MM.1S (cell line): ENCODE results near the gene LCNL1.

Experiments used
- EZH2 ChIP-seq: fragments of 300-600 bp; sonication (generic); optimal IDR thresholded peaks from 2 replicates; pipeline ENCODE3; 2017; ENCODE audit warnings: low read depth, mild to moderate bottlenecking, antibody characterized with exemption, low read length, mixed read lengths
- EZH2phosphoT487 ChIP-seq: fragments of 300-600 bp; sonication (generic); IDR thresholded peaks from 2 replicates; pipeline ENCODE4 v1.6.1; 2018; ENCODE audit warnings: antibody characterized with exemption, low read length
- TF ChIP-seq, protein P1 (sequence below): fragments of 300-600 bp; sonication (generic); IDR thresholded peaks from 2 replicates; pipeline ENCODE4 v1.5.1; 2016; ENCODE audit warnings: antibody characterized with exemption, low read length, mixed read lengths

DNA sequence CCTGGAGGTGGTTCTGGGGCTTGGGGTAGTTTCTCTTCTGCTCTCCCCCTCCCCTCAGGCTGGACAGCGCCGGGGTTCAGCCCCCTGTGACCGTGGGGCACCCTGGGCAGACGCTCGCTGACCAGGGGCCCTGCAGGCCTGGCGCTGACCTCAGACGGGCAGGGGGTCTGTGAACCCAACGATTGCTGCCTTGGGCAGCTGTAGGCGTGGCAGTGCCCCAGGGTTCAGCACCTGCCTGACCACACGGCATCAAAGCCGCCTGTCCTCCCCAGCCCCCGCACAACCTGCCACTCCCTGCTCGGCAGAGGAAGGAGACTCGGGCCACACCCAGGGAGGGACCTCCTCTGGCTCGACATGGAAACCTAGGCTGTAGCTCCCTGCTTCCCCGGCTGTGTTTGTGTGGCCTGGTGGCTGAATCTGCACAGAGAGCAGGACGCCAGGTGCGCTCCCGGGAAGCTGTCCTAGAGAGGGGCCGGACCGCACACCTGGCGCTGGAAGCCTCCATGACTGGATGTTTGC, 18.6 kb upstream of the LCNL1 start:
- TF ChIP-seq, protein P1, sequence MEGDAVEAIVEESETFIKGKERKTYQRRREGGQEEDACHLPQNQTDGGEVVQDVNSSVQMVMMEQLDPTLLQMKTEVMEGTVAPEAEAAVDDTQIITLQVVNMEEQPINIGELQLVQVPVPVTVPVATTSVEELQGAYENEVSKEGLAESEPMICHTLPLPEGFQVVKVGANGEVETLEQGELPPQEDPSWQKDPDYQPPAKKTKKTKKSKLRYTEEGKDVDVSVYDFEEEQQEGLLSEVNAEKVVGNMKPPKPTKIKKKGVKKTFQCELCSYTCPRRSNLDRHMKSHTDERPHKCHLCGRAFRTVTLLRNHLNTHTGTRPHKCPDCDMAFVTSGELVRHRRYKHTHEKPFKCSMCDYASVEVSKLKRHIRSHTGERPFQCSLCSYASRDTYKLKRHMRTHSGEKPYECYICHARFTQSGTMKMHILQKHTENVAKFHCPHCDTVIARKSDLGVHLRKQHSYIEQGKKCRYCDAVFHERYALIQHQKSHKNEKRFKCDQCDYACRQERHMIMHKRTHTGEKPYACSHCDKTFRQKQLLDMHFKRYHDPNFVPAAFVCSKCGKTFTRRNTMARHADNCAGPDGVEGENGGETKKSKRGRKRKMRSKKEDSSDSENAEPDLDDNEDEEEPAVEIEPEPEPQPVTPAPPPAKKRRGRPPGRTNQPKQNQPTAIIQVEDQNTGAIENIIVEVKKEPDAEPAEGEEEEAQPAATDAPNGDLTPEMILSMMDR: no peak
- no peak for TF ChIP-seq EZH2
- TF ChIP-seq EZH2phosphoT487: no peak
